Testis (tissue), 5 donors: ENCODE measurements around the gene IL17RD. TPM values are rescaled to one million over a fixed set of nuclear protein-coding genes. Genes with fewer than 3 reads are reported as not detected.
A peak's percentile ranks its signal among the peaks of the same experiment; 100 is the strongest.

Experiments
- DNase-seq: peaks from one replicate; pipeline ENCODE4 v3.0.0-alpha.2; 2019
- H3K27ac ChIP-seq, 2 donors: fragments of 200-600 bp; sonication (generic); one replicate each; pipeline ENCODE4 v1.5.1; 2019
- H3K27me3 ChIP-seq: fragments of 200-600 bp; sonication (generic); one replicate; pipeline ENCODE4 v1.5.1; 2019
- H3K36me3 ChIP-seq: fragments of 200-600 bp; sonication (generic); one replicate; pipeline ENCODE4 v1.5.1; 2017; ENCODE audit warnings: low read depth; ENCODE audit errors: missing control alignments
- H3K4me1 ChIP-seq: fragments of 200-600 bp; sonication (generic); one replicate; pipeline ENCODE4 v1.5.1; 2019
- H3K4me3 ChIP-seq, 2 donors: fragments of 200-600 bp; sonication (generic); one replicate each; pipeline ENCODE4 v1.5.1; 2017 to 2019
- H3K9me3 ChIP-seq: fragments of 200-600 bp; sonication (generic); one replicate; pipeline ENCODE4 v1.5.1; 2017
- CTCF ChIP-seq, 3 experiments: fragments of 450-650 bp in 2 of 3; fragments of 200-600 bp in 1 of 3; sonication (generic) in 1 of 3; IDR thresholded peaks; one replicate each; pipeline ENCODE4 v1.5.1; 2016 to 2019; ENCODE audit warnings: antibody characterized with exemption in 3 of 3, mild to moderate bottlenecking in 2 of 3, moderate library complexity in 1 of 3
- POLR2A ChIP-seq: fragments of 450-650 bp; IDR thresholded peaks from one replicate; pipeline ENCODE4 v1.6.1; 2017; ENCODE audit warnings: antibody characterized with exemption, mild to moderate bottlenecking, moderate library complexity
- WGBS, 2 donors: methylation state at CpG; one replicate each; pipeline ENCODE4 v1.1.5; 2018; 5-methylcytosine and 5-hydroxymethylcytosine counted together
- intact Hi-C: fragments of 100-400 bp; cut with DNase I; formaldehyde crosslinking; loops from one replicate; pipeline ENCODE4 v1.15.1; 2023; ENCODE audit warnings: low total_unique reads
- long read RNA-seq, 2 donors: transcript quantifications; one replicate each; lab custom pipeline, GENCODE V29; 2026
- polyA plus RNA-seq: library from polyadenylated mRNA; stranded (reverse); fragments of 350-450 nt; fragmentation: Illumina TruSeq; extraction: RNeasy Lipid Tissue Mini Kit (QIAGEN cat#74804); gene quantifications from one replicate; pipeline ENCODE4 v1.2.3, GENCODE V29; 2014; ENCODE audit warnings: low read depth, low replicate concordance; ENCODE audit not compliant: insufficient read depth
- total RNA-seq, 2 donors: library from RNA; depleted of rRNA; stranded (reverse); fragments of >200 nt; gene quantifications; one replicate each; pipeline ENCODE4 v1.2.3, GENCODE V29; 2016

IL17RD gene
- total RNA-seq (10 to 100 TPM; 25.0 to 29.9 TPM), polyA plus RNA-seq (27.9 TPM)
- long read RNA-seq, donor 1, full-length matches to known transcripts: 4 of 4 reads
- long read RNA-seq, donor 1, partial matches to known transcripts: 0 of 4 reads
- long read RNA-seq, donor 1, other reads (novel, unspliced or antisense): 0 of 4 reads
- long read RNA-seq, donor 2, full-length matches to known transcripts: 2 of 2 reads
- long read RNA-seq, donor 2, partial matches to known transcripts: 0 of 2 reads
- long read RNA-seq, donor 2, other reads (novel, unspliced or antisense): 0 of 2 reads

- TF ChIP-seq CTCF (IDR thresholded peaks at IDR 0.05): no peak
- no peak for TF ChIP-seq POLR2A
- H3K27me3 ChIP-seq: no peaks in the 10 kb centered on the region
- peaks cover 20% of the 10 kb centered on the region for H3K4me1 ChIP-seq
- no peaks in the 10 kb centered on the region for H3K36me3 ChIP-seq
- intact Hi-C loops: loop anchor here (10.0 kb wide), 1 partner anchor 60 kb away; no protein-coding TSS in a partner anchor
- WGBS, 2 donors: 1 to 2% methylated on average over 15 to 52 of the region's 98 CpGs
- H3K9me3 ChIP-seq: no peaks in the 10 kb centered on the region
- peak; percentile 91 for DNase-seq
- H3K27ac ChIP-seq: peak within 1 kb of the TSS; percentile 72 to 84
- H3K4me3 ChIP-seq: peak within 1 kb of the TSS; percentile 76 to 77
These were observed at the start of gene IL17RD for GRCh38 chr3:57164657-57165573. TSS of gene IL17RD (minus strand) at chr3:57165353. CDS start at chr3:57165286, 67 bp downstream.

GRCh38 chr3:57206423-57206822 lies 41.3 kb upstream of the IL17RD start:
- Histone ChIP-seq H3K27ac (no peak overlapping the region), H3K36me3 (no peaks in the 10 kb centered on the region), H3K4me1 (no peaks in the 10 kb centered on the region), H3K9me3 (no peaks in the 10 kb centered on the region), H3K27me3 (no peaks in the 10 kb centered on the region), H3K4me3 (no peak overlapping the region)
- no peak for TF ChIP-seq CTCF (IDR thresholded peaks at IDR 0.05)
- no peak for TF ChIP-seq POLR2A
- no peak for DNase-seq
- WGBS, 2 donors: 82 to 91% methylated on average over 2 of the region's 2 CpGs
- intact Hi-C loops: no loop called here

- Histone ChIP-seq H3K9me3 (no peaks in the 10 kb centered on the region), H3K36me3 (no peaks in the 10 kb centered on the region), H3K4me3 (no peak within 1 kb of the TSS), H3K27me3 (no peaks in the 10 kb centered on the region), H3K4me1 (no peaks in the 10 kb centered on the region), H3K27ac (no peak within 1 kb of the TSS)
- intact Hi-C loops: no loop called here
- TF ChIP-seq POLR2A (no peak), CTCF (IDR thresholded peaks at IDR 0.05) (no peak)
- 62 to 83% methylated on average over 3 to 4 of the region's 4 CpGs for WGBS, 2 donors
- DNase-seq: no peak
These were observed 34.7 kb upstream of the IL17RD start, which contains the start of gene HESX1 for GRCh38 chr3:57199895-57200297. TSS of gene HESX1 (minus strand) at chr3:57199978. CDS start at chr3:57199918, 60 bp downstream.

GRCh38 chr3:57194641-57195040 lies 29.5 kb upstream of the IL17RD start:
- Histone ChIP-seq H3K9me3 (no peaks in the 10 kb centered on the region), H3K27ac (no peak overlapping the region), H3K4me1 (no peaks in the 10 kb centered on the region), H3K27me3 (no peaks in the 10 kb centered on the region), H3K36me3 (no peaks in the 10 kb centered on the region), H3K4me3 (no peak overlapping the region)
- no peak for DNase-seq
- intact Hi-C loops: no loop called here
- TF ChIP-seq POLR2A: no peak
- TF ChIP-seq CTCF (IDR thresholded peaks at IDR 0.05): no peak
- WGBS, 2 donors: 88 to 93% methylated on average over 4 of the region's 4 CpGs
